Urothelium cell line (cell line): ENCODE data around the gene TOX3.
A peak's percentile ranks its signal among the peaks of the same experiment; 100 is the strongest.

ENCODE experiments used
- DNase-seq: peaks from one replicate; pipeline ENCODE4 v3.0.0; 2011; ENCODE audit warnings: low spot score, mixed read lengths
- FAIRE-seq: peaks from 2 replicates; lab custom pipeline; 2011; peaks lifted over from hg19 to GRCh38; lab: Jason Lieb, UNC

The TOX3 gene

DNA sequence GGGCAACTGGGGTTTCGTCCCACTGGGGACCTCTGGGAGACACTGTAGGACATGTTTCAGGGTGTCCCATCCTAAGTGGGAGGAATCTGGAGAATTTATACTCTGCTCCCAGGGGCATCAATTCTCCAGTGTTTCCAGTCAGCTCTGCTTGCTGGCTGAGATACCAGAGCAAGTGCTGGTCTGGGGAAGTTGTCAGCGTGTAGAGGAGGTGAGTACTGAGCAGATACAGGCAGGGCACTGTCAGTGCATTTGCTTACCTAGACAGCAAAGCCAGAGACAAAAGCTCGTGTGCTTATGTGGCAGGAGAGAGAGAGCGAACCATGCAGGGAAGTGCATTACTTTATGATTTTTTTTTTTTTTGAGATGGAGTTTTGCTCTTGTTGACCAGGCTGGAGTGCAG lies 20.2 kb upstream of the TOX3 start:
- no peak for DNase-seq
- FAIRE-seq: no peak

DNA sequence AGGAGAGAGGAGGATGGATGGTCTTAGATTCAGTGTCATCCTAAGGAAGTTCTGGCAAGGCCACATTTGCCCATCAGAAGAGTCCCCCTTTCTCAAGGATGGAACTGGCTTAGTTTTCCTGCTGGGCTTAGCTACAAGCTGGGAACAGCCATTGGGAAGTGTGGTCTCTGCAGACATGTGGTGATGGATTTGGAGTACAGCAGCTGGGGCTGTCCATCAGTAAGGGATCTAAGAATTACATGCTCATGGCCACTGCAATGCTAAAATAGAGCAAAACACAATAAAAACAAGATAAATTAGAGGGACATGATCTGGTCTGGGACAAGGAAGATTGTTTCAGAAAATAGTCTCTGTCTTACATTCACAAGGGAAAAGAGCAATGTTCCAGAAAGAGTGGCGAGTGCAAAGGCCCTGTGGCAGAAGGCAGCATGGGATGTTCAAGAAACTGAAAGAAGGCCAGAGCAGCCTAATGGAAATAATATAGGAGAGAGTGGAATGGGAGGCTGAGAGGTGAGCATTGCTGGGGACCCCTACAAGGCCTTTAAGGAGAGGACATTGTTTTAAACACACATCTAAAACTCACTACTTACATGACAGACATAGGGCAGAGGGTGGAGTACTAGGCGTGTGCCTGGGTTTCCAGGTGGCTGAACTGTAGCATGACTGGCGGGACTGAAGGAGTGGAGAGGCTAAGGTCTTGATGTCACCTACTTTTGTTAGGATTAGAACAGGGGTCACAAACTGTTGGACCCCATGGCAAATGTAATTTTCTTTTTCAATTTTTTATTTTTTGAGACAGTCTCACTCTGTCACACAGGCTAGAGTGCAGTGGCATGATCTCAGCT lies 17.0 kb upstream of the TOX3 start:
- no peak for DNase-seq
- no peak for FAIRE-seq

- DNase-seq (no peak), FAIRE-seq (no peak)
Observed at GRCh38 chr16:52562770-52563169, 15.8 kb upstream of the TOX3 start.

- FAIRE-seq (no peak), DNase-seq (no peak)
Observed at GRCh38 chr16:52561910-52562741, 15.2 kb upstream of the TOX3 start.

DNA sequence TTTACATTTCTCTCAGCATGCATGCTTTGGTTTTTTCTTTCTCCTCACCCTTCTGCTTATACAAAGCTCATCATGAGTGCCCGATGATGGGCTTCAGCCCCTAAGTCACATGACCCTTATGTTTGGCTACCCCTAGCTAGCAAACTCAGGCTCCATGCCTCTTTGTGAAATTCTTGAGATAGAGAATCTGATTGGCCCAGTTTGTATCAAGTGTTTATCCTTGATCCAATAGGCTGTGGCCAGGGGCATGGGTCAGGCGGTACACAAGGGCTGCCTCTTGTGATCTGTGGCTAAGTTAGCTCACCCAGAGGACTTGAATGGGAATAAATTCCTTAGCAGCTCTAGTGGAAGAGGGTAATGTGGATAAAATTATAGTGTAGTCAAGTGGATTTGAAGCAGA lies 11.5 kb upstream of the TOX3 start:
- FAIRE-seq (no peak), DNase-seq (no peak)

DNA sequence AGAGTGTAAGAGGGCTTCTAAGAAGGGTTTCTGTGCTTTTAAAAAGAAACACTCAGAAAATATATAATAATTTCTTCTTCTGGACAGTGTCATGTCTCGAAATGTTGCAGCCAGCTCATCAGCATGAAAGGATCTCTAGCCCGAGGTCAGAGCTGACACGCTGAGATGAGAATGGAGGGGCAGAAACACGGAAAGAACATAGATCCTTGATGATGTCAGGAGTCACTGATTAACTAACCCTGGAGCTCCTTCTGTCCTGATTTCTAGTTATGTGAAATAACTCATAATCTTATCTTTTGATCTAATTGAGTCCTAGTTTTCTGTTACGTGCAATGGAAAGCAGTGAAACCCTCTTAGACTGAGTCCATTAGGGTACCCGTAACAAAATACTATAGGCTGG lies 10.3 kb upstream of the TOX3 start:
- no peak for FAIRE-seq
- DNase-seq: no peak

- DNase-seq: no peak
- no peak for FAIRE-seq
Observed at GRCh38 chr16:52556083-52556482, 9.1 kb upstream of the TOX3 start.

DNA sequence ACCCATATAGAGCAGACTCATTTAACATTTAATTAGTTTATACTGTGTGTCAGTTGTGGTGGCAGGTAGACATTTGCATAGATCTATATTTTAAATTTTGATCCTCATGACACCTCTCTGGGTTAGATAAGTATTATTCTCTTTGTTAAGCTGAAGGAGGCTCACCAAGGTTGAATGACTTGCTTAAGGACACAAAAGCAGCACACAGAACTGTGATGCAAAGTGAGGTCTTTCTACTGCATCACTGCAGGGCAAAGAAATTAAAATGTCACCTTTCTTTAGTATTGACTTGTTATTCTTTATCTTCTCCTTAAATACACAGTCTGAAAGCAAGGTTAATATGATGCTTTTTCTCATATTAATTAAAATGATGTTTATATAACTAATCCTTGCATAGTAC lies 8.6 kb upstream of the TOX3 start:
- DNase-seq: no peak
- FAIRE-seq: no peak

GRCh38 chr16:52554334-52554733 lies 7.4 kb upstream of the TOX3 start:
- no peak for DNase-seq

DNA sequence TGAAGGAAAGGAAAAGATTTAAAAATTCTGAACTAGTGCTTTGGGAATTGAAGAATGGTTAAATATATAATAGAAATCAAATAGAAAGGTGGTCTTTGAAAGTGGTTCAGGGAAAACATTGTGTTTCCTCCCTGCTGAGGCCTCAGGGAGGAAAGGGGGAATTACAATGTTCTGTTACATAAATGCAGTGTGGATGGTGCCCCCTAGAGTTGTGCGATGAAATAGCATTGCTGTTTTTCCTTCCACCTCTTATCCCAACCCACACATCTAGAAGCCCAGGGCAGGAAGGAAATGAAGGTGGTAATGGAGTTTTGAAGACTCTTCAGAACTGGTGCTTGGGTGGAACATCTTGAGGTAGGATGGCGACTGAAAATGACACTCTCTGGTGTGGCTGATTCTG lies 6.4 kb upstream of the TOX3 start:
- DNase-seq (no peak), FAIRE-seq (no peak)

More at GRCh38 chr16:52554334-52554733, 7.4 kb upstream of the TOX3 start:
- no peak for FAIRE-seq

DNA sequence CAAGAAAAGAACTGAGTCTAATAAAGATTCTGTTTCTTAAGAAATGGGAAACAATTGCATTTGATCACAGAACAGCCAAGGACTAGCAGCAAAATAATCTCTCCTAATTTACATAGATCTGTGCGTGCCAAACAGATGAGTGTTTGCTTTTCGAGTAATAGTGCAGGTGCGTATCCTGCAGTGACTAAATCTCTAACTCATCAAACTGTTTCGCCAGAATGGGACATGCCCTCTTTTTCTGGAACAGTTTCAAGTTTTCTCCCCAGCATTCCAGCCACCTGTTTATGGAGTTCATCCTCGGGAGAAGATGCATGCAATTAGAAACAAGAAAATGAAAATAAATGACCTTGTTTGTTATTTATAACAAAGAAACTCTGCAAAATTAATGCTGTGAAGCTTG lies 5.7 kb upstream of the TOX3 start:
- FAIRE-seq (no peak), DNase-seq (peak; percentile 54)

- no peak for FAIRE-seq
- no peak for DNase-seq
Observed at GRCh38 chr16:52549011-52549692, 2.2 kb upstream of the TOX3 start.

DNA sequence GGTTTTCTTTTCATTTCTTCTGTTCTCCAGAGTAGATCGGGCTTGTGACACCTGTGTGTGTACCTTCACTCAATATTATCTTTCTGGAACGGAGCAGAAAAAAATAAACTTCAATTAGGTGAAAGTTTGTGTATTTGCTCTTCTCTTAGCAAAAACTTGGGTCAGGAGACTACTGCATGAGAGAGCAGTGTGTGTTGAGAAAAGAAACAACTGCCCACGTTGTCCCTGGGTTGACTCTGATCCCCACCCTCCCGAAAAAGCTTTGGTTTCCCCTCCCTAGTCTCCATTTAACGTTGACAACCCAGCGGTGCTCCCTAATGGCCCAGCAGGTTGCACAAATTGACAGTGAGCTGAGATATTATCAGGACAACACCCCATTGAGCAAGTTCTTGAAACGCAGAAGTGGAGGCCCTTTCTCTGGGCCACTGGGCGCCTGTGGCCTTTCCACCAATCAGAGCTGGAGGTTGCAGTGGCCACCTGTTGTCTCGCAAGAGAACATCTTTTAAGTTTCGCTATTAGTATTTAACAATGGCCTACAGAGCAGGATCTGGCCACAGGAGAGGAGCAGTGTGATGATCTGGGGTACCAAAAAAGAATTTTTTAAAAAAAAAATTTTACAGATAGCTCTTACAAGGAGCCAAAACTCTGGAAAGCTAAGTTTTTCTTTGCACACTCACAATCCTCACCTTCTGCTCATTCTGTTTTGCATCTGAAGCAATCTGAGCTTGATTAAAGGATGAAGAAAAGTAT lies 1.5 kb upstream of the TOX3 start:
- DNase-seq: no peak
- no peak for FAIRE-seq

- DNase-seq: no peak
- no peak for FAIRE-seq
Observed at GRCh38 chr16:52547834-52548215, 882 bp upstream of the TOX3 start.

DNA sequence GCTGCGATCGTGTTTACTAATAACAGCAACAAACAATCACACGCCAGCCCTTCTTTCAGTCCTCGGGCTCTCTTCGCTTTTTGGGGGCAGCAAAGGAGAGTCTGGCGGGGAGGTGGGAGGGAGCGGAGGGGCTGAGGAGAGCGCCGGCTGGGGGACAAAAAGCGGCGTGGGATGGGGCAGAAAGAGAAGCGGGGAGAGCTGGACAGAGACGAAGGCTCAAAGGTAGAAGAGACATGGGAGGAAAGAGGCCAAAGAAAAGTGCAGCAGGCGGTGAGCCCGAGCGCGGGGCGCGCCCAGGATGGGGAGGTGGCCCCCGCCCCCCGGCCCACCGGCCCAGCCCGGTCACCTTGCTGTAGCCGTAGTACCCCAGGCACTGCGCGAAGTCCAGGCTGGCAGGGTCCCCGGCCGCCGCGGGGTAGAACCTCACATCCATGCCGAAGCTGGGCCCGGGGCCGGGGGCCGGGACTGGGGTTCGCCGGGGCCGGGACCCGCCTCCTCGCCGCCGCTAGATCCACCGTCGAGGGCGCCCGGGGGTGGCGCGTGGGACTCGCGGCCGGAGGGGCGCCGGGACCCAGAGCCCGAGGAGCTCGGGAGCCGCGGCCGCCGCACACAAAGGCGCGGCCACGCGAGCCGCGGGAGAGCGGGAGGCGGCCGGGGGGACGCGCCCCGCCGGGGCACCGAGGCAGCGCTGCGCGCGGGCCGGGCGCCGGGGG lies 496 bp downstream of the TOX3 start:
- FAIRE-seq: no peak
- peak; percentile 20 for DNase-seq

DNA sequence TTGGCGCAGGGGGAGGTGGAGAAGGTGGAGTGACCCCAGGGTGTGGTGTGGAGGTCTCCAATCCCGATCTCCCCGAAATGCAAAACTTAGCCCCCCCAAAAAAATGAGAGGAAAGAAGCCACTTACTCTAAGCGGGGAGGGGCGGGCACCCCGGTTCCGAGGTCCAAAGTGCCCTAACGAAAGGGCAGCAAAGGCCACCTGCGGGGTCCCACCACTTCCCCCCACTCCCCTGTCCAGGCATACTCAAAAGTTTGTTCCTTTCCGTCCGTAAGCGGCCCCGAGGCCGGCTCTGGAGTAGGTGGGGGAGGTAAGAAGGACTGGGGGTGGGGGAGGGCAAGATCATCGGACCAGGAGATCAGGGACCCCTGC lies 1.1 kb downstream of the TOX3 start:
- FAIRE-seq (no peak), DNase-seq (peak; percentile 13)

- no peak for FAIRE-seq
- peak; percentile 16 for DNase-seq
Observed at GRCh38 chr16:52545222-52545897, 1.6 kb downstream of the TOX3 start.

- DNase-seq (no peak), FAIRE-seq (no peak)
Observed at GRCh38 chr16:52544703-52545102, 2.2 kb downstream of the TOX3 start.

DNA sequence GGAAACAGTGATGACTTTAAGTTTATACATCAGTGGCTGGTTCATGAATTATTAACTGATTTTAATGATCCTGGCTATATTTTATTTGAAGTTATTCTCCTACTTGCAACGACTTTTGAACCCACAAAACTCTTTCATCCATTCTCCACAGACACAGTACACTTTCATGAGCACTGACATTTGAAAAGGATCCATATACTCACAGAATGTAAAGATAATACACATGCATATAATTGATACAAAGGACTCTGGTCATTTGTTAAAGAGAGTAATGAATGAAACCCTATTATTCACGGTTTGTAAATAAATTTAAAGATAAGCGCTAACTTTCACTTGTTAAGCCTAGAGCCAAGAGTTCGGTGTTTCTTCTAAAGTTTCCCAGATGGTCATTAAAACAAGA lies 3.3 kb downstream of the TOX3 start:
- FAIRE-seq (no peak), DNase-seq (no peak)

- FAIRE-seq (no peak), DNase-seq (no peak)
Observed at GRCh38 chr16:52540910-52541309, 6.0 kb downstream of the TOX3 start.
